Neutrophil (primary cell): ENCODE measurements around the gene PRKCE.

Experiments
- H3K27ac ChIP-seq: fragments of 200-600 bp; sonication (generic); 2 replicates; pipeline ENCODE4 v1.5.1; 2016; ENCODE audit warnings: mild to moderate bottlenecking, moderate library complexity
- H3K27me3 ChIP-seq: fragments of 200-600 bp; sonication (generic); 2 replicates; pipeline ENCODE4 v1.6.0; 2016; ENCODE audit warnings: mild to moderate bottlenecking
- H3K36me3 ChIP-seq: fragments of 200-600 bp; sonication (generic); 2 replicates; pipeline ENCODE4 v1.5.1; 2017
- H3K4me1 ChIP-seq, 2 experiments: fragments of 200-600 bp in 1 of 2; sonication (generic) in 1 of 2; 1 replicate in 1 of 2; 2 replicates in 1 of 2; pipeline versions ENCODE4 v1.5.1 to v1.6.1; 2013 to 2016; ENCODE audit warnings: low read depth in 1 of 2, low read length in 1 of 2, mild to moderate bottlenecking in 1 of 2, moderate library complexity in 1 of 2; ENCODE audit not compliant: control insufficient read depth in 1 of 2, insufficient read depth in 1 of 2
- H3K4me3 ChIP-seq, 2 experiments: fragments of 200-600 bp in 1 of 2; sonication (generic) in 1 of 2; 1 replicate in 1 of 2; 2 replicates in 1 of 2; pipeline ENCODE4 v1.5.1; 2013 to 2016; ENCODE audit warnings: low read depth in 1 of 2, low read length in 1 of 2, mild to moderate bottlenecking in 1 of 2, moderate library complexity in 1 of 2
- H3K9me3 ChIP-seq: fragments of 200-600 bp; sonication (generic); 2 replicates; pipeline ENCODE4 v1.5.1; 2016
- TF ChIP-seq, protein P1 (sequence below): fragments of 200-600 bp; sonication (generic); IDR thresholded peaks from 2 replicates; pipeline ENCODE4 v1.5.1; 2016; ENCODE audit warnings: antibody characterized with exemption

The PRKCE gene

DNA sequence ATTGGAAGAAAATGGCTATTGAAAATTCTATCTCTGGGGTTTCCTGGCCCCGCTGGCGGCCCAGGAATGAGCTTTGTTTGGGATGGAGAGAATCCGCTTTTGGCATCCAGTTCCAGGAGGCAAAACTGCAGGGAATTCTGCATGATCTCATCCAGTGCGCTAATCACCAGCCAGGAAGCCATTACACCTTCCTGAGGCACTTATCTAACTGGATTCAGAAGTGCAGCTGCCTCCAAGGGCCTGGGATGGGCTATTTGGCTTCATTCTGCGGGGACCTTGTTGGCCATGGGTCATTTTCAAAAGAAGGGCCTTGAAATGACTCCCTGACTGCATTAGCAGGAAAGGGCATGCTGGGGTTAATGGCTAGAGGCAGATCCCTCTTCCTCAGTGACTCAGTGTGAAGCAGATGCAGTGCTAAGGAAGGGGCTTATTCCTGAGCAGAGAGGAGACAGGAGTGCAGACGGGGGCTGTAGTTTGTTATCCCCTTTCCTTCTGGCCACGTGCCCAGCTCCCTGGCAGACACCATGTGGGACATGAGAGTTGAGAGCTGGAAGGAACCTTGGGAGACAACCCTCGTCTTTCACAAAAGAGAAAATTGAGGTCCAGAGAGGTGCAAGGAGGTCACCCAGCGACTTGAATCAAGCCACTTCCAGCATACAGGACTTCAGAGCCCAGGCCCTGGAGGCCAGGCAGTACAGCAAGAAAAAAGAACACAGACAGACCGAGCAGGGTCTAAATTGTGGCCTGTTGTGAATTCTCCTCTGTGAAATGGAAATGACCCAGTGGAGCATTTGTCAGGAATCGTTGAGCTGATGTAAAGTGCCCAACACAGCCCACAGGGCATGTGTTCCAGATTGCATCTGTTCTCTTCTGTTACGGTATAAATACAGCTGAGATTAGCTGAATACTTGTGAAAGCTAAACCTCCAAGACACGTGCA, 161.8 kb downstream of the PRKCE start:
- Histone ChIP-seq H3K27ac (no peak overlapping the region), H3K4me1 (no peaks in the 10 kb centered on the region), H3K4me3 (no peak overlapping the region), H3K9me3 (no peaks in the 10 kb centered on the region), H3K27me3 (no peaks in the 10 kb centered on the region), H3K36me3 (no peaks in the 10 kb centered on the region)
- TF ChIP-seq, protein P1, sequence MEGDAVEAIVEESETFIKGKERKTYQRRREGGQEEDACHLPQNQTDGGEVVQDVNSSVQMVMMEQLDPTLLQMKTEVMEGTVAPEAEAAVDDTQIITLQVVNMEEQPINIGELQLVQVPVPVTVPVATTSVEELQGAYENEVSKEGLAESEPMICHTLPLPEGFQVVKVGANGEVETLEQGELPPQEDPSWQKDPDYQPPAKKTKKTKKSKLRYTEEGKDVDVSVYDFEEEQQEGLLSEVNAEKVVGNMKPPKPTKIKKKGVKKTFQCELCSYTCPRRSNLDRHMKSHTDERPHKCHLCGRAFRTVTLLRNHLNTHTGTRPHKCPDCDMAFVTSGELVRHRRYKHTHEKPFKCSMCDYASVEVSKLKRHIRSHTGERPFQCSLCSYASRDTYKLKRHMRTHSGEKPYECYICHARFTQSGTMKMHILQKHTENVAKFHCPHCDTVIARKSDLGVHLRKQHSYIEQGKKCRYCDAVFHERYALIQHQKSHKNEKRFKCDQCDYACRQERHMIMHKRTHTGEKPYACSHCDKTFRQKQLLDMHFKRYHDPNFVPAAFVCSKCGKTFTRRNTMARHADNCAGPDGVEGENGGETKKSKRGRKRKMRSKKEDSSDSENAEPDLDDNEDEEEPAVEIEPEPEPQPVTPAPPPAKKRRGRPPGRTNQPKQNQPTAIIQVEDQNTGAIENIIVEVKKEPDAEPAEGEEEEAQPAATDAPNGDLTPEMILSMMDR, result no peak

DNA sequence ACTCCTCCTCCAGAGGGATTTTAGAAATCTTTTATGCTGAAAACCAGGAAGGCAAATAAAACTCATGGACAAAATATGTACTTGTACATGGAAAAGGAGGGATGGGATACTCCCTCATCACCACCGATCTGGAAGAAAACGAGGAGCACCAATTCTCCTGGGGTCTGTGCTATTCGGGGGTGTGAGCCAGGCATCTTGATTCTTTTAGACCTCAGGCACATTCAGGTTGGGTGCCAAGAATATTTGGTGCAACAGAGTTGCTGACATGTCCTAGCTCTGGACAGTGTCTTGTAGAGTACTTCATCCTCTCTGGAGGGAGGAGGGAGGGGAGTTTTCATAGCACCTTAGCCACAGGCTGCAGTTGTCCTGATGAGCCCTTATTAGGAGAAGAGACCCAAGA, 163.0 kb downstream of the PRKCE start:
- no peaks in the 10 kb centered on the region for H3K36me3 ChIP-seq
- H3K27ac ChIP-seq, result no peak overlapping the region
- H3K9me3 ChIP-seq, result no peaks in the 10 kb centered on the region
- no peaks in the 10 kb centered on the region for H3K4me1 ChIP-seq
- no peak overlapping the region for H3K4me3 ChIP-seq
- H3K27me3 ChIP-seq, result no peaks in the 10 kb centered on the region
- TF ChIP-seq, protein P1, result no peak

DNA sequence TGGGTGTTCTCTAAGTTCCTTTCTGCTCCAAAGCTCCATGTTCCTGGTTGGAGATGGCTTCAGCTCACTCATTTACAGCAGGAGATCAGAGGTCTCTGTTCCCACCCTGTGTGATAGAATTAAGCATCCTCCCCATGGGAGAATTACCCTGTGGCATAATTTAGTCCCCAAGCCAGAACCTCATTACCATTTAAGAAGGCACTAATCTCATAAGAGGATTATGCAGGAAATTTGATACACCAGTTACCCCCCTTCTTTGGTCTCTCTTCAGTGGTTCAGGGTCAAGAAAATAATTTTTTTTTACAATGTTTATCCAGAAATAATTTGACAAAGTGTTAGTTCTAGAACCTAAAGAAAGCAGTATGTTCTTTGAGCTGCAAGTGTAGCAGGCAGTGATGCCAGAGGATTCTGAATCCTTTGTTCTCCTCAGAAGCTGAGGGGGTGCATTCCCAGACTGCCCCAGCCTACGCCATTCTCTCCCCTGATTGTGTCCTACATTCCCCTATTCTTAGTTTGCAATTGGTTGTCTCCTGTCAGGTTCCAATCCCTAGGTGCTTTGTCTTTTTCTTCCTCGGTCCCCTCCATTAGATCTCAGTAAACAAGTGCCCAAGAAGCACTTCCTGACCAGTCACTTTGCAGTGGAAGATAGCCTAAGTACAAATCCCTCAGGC, 163.6 kb downstream of the PRKCE start:
- TF ChIP-seq, protein P1, result no peak
- Histone ChIP-seq H3K27ac (no peak overlapping the region), H3K4me1 (no peaks in the 10 kb centered on the region), H3K9me3 (no peaks in the 10 kb centered on the region), H3K27me3 (no peaks in the 10 kb centered on the region), H3K36me3 (no peaks in the 10 kb centered on the region), H3K4me3 (no peak overlapping the region)

DNA sequence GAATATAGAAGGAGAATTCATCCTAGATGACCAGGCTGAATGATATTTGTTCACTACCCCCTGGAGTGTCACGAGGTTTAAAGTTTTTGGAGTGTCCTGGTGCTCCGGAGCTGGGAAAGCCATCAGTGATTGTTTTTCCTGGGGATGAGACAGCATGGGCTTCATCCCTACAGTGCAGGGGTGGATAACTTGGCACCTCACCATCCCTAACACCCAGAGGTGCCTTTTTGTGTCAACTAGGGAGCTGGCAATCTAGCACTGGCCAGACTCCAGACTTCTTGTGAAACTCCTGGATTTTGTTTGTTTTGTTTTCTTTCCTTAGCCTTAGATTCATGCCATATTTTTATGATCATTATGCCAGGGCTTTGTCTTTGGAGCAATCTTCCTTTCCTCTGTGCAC, 164.8 kb downstream of the PRKCE start:
- Histone ChIP-seq H3K36me3 (no peaks in the 10 kb centered on the region), H3K27ac (no peak overlapping the region), H3K27me3 (no peaks in the 10 kb centered on the region), H3K9me3 (no peaks in the 10 kb centered on the region), H3K4me3 (no peak overlapping the region), H3K4me1 (no peaks in the 10 kb centered on the region)
- TF ChIP-seq, protein P1, result no peak

DNA sequence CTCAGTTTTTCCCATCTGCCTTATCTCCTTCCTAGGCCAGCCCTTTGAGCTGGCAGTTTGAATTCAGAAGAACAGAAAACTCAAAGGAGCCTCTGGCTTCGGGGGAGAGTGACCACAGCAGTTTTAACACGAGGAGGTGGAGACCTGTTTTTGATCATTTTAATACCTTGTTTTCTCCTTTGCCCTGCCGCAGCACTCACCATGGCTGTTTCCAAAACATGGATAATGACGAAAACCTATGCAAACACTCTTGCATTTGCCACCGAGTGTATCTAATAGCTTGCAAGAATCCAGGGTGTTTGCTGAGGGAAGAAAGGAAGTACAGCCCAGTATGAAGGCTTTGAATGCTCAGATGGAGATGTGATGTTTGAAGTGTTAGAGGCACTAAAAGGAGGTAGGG, 167.1 kb downstream of the PRKCE start:
- H3K4me3 ChIP-seq, result no peak overlapping the region
- H3K36me3 ChIP-seq, result no peaks in the 10 kb centered on the region
- H3K9me3 ChIP-seq, result no peaks in the 10 kb centered on the region
- no peaks in the 10 kb centered on the region for H3K4me1 ChIP-seq
- no peaks in the 10 kb centered on the region for H3K27me3 ChIP-seq
- H3K27ac ChIP-seq, result no peak overlapping the region
- TF ChIP-seq, protein P1, result no peak
